C4-2B (cell line): ENCODE results near the gene CDT1.

Experiments used
- ZFX ChIP-seq: fragments of 450-650 bp; IDR thresholded peaks from 2 replicates; pipeline ENCODE4 v1.6.1; 2017
- TF ChIP-seq, protein P1 (sequence below): fragments of 450-650 bp; conservative IDR thresholded peaks from 2 replicates; pipeline ENCODE4 v1.5.1; 2017; ENCODE audit warnings: mild to moderate bottlenecking

GRCh38 chr16:88770461-88771293, 32.9 kb upstream of the CDT1 start:
- TF ChIP-seq, protein P1, sequence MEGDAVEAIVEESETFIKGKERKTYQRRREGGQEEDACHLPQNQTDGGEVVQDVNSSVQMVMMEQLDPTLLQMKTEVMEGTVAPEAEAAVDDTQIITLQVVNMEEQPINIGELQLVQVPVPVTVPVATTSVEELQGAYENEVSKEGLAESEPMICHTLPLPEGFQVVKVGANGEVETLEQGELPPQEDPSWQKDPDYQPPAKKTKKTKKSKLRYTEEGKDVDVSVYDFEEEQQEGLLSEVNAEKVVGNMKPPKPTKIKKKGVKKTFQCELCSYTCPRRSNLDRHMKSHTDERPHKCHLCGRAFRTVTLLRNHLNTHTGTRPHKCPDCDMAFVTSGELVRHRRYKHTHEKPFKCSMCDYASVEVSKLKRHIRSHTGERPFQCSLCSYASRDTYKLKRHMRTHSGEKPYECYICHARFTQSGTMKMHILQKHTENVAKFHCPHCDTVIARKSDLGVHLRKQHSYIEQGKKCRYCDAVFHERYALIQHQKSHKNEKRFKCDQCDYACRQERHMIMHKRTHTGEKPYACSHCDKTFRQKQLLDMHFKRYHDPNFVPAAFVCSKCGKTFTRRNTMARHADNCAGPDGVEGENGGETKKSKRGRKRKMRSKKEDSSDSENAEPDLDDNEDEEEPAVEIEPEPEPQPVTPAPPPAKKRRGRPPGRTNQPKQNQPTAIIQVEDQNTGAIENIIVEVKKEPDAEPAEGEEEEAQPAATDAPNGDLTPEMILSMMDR, result no peak
- 0 out of 2 replicates have a peak, but pooled peaks have one; percentile 34 for TF ChIP-seq ZFX
